ENCODE measurements around the gene ACER1. TPM values are rescaled to one million over a fixed set of nuclear protein-coding genes. Genes with fewer than 3 reads are reported as not detected.
"Not testable (repeated sequence)": the region's sequence is repeated elsewhere in the genome, so short reads cannot be mapped to it uniquely, and the experiment has no call there.

Gene ACER1
- total and polyA plus RNA-seq, 9 donors, result 0.15 to 0.37 (median 0.29) TPM; not detected in 5

- no peaks in the 10 kb centered on the region for H3K9me3 ChIP-seq
- intact Hi-C loops (cut with DNase I), result no loop called here
- no peaks in the 10 kb centered on the region for H3K27me3 ChIP-seq
- no peak for TF ChIP-seq POLR2A (IDR thresholded peaks at IDR 0.05)
- H3K4me1 ChIP-seq (ENCODE audit: insufficient read depth), result no peaks in the 10 kb centered on the region
- no peak for DNase-seq
- WGBS, 3 donors, result 42 to 65% (median 56%) methylated on average over 4 of the region's 4 CpGs
- H3K4me3 ChIP-seq, result no peak overlapping the region
- H3K27ac ChIP-seq, result no peak overlapping the region
- no peaks in the 10 kb centered on the region for H3K36me3 ChIP-seq
Observed at GRCh38 chr19:6324757-6325156, 8.7 kb downstream of the ACER1 start.

GRCh38 chr19:6322284-6322683 is 11.1 kb downstream of the ACER1 start:
- Histone ChIP-seq H3K4me1 (ENCODE audit: insufficient read depth) (no peaks in the 10 kb centered on the region), H3K27ac (no peak overlapping the region), H3K27me3 (no peaks in the 10 kb centered on the region), H3K36me3 (no peaks in the 10 kb centered on the region), H3K4me3 (no peak overlapping the region), H3K9me3 (no peaks in the 10 kb centered on the region)
- WGBS, 3 donors, result 49 to 57% (median 54%) methylated on average over 3 of the region's 3 CpGs
- TF ChIP-seq EP300 (IDR thresholded peaks at IDR 0.05), result no peak
- no peak for TF ChIP-seq POLR2A (IDR thresholded peaks at IDR 0.05)
- TF ChIP-seq, protein P1, sequence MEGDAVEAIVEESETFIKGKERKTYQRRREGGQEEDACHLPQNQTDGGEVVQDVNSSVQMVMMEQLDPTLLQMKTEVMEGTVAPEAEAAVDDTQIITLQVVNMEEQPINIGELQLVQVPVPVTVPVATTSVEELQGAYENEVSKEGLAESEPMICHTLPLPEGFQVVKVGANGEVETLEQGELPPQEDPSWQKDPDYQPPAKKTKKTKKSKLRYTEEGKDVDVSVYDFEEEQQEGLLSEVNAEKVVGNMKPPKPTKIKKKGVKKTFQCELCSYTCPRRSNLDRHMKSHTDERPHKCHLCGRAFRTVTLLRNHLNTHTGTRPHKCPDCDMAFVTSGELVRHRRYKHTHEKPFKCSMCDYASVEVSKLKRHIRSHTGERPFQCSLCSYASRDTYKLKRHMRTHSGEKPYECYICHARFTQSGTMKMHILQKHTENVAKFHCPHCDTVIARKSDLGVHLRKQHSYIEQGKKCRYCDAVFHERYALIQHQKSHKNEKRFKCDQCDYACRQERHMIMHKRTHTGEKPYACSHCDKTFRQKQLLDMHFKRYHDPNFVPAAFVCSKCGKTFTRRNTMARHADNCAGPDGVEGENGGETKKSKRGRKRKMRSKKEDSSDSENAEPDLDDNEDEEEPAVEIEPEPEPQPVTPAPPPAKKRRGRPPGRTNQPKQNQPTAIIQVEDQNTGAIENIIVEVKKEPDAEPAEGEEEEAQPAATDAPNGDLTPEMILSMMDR (IDR thresholded peaks at IDR 0.05), result no peak
- intact Hi-C loops (cut with DNase I), result no loop called here
- no peak for DNase-seq

- intact Hi-C loops (cut with DNase I), result no loop called here
- TF ChIP-seq, protein P1 (IDR thresholded peaks at IDR 0.05), result no peak
- Histone ChIP-seq H3K9me3 (no peaks in the 10 kb centered on the region), H3K4me3 (no peak overlapping the region), H3K36me3 (no peaks in the 10 kb centered on the region), H3K27me3 (no peaks in the 10 kb centered on the region), H3K4me1 (ENCODE audit: insufficient read depth) (no peaks in the 10 kb centered on the region), H3K27ac (no peak overlapping the region)
- no peak for DNase-seq
- 30 to 35% (median 31%) methylated on average over 4 of the region's 4 CpGs for WGBS, 3 donors
Observed at GRCh38 chr19:6319376-6319775, 14.0 kb downstream of the ACER1 start.

DNA sequence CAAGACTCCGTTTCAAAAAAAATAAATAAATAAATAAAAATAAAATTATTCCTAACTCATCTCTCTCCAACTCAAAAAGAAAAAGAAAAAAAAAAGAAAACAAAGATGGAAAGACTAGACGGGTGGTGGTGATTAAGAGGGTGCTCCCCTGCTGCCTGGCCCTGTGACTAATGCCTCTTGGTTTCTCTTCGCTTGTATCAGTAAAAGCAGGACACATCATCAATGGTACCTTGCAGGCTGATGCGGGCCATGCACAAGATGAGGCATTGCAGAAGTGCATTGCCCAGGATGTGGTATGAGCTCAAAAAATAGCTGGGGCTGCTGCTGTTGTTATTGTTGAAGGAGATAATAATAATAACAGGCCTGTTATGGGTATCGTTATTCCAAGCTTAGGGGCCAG is 14.6 kb downstream of the ACER1 start:
- DNase-seq, result no peak
- 58 to 62% (median 61%) methylated on average over 5 of the region's 5 CpGs for WGBS, 3 donors
- no peak overlapping the region for H3K4me3 ChIP-seq
- H3K27me3 ChIP-seq, result no peaks in the 10 kb centered on the region
- intact Hi-C loops (cut with DNase I), result no loop called here
- no peaks in the 10 kb centered on the region for H3K9me3 ChIP-seq
- no peaks in the 10 kb centered on the region for H3K4me1 ChIP-seq (ENCODE audit: insufficient read depth)
- no peak overlapping the region for H3K27ac ChIP-seq
- TF ChIP-seq EP300 (IDR thresholded peaks at IDR 0.05) (no peak), POLR2A (IDR thresholded peaks at IDR 0.05) (no peak)
- TF ChIP-seq, protein P1 (IDR thresholded peaks at IDR 0.05), result no peak
- H3K36me3 ChIP-seq, result no peaks in the 10 kb centered on the region

DNA sequence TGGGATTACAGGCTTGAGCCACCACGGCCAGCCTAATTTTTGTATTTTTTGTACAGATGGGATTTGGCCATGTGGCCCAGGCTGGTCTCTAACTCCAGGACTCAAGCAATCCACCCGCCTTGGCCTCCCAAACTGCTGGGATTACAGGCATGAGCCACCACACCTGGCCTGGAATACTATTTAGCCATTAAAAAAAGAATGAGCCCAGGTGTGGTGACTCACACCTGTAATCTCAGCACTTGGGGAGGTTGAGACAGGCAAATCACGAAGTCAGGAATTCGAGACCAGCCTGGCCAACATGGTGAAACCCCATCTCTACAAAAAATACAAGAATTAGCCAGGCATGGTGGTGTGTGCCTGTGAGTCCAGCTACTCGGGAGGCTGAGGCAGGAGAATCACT is 17.8 kb downstream of the ACER1 start:
- intact Hi-C loops (cut with DNase I), result not testable (repeated sequence)

More for the DNA sequence above, 17.8 kb downstream of the ACER1 start:
- not testable (repeated sequence) for DNase-seq; H3K4me1 ChIP-seq (ENCODE audit: insufficient read depth); H3K4me3 ChIP-seq; H3K27ac ChIP-seq; H3K9me3 ChIP-seq; H3K36me3 ChIP-seq; H3K27me3 ChIP-seq
- WGBS, 3 donors, result 86 to 90% (median 89%) methylated on average over 5 of the region's 5 CpGs

Data from ovary (tissue), 9 donors.